SK-N-SH (cell line): ENCODE data around the gene EXOC6B.

Experiments used
- CHD2 ChIP-seq: fragments of 150-350 bp; IDR thresholded peaks from 2 replicates; pipeline ENCODE4 v1.6.1; 2018; ENCODE audit warnings: low read length; ENCODE audit not compliant: partially characterized antibody
- EP300 ChIP-seq, 2 experiments: IDR thresholded peaks; 2 replicates each; pipeline versions ENCODE4 v1.4.0 to v1.6.1; 2012; ENCODE audit warnings: borderline replicate concordance in 1 of 2, low read depth in 1 of 2, low read length in 1 of 2
- GATA2 ChIP-seq: sonication (generic); formaldehyde crosslinking; IDR thresholded peaks from 2 replicates; pipeline ENCODE4 v1.5.0; 2020; ENCODE audit warnings: mild to moderate bottlenecking, missing genetic modification reagents
- NFIC ChIP-seq: IDR thresholded peaks from 2 replicates; pipeline ENCODE4 v1.4.0; 2012; ENCODE audit warnings: borderline replicate concordance
- RCOR1 ChIP-seq: fragments of 150-350 bp; IDR thresholded peaks from 2 replicates; pipeline ENCODE4 v1.6.1; 2017; ENCODE audit warnings: antibody characterized with exemption, low read length
- RFX5 ChIP-seq: IDR thresholded peaks from 2 replicates; pipeline ENCODE4 v1.6.1; 2012; ENCODE audit warnings: mild to moderate bottlenecking, improper control_type of control experiment, low read length
- TEAD4 ChIP-seq: IDR thresholded peaks from 2 replicates; pipeline ENCODE4 v1.4.0; 2012; ENCODE audit warnings: mild to moderate bottlenecking, borderline replicate concordance; ENCODE audit not compliant: insufficient read depth
- YY1 ChIP-seq: IDR thresholded peaks from 2 replicates; pipeline ENCODE4 v1.4.0; 2012; ENCODE audit warnings: low read depth, mild to moderate bottlenecking
- TF ChIP-seq, protein P1 (sequence below): fragments of 200-600 bp; sonication (generic); IDR thresholded peaks from 2 replicates; pipeline ENCODE4 v1.6.1; 2017; ENCODE audit warnings: antibody characterized with exemption, mild to moderate bottlenecking, moderate library complexity
- TF ChIP-seq, protein P2 (sequence below): IDR thresholded peaks from 2 replicates; pipeline ENCODE4 v1.6.1; 2012; ENCODE audit warnings: mild to moderate bottlenecking, low read depth, low read length, moderate library complexity

DNA sequence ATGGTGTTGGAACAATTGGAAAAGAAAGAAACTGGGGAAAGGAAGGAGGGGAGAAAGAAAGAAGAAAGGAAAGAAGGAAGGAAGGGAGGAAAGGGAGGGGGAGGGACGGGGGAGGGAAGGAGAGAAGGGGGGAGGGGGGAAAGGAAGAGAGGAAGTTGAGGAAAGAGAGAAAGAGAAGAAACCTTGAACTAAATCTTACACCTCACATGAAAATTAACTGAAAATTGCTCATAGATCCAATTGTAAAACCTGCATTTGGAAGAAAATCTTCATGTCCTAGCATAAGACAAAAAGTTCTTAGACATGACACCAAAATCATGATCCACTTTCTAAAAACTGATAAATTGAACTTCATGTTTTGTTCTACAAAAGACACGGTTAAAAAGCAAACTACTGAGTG is 163.8 kb downstream of the EXOC6B start:
- TF ChIP-seq, protein P1, sequence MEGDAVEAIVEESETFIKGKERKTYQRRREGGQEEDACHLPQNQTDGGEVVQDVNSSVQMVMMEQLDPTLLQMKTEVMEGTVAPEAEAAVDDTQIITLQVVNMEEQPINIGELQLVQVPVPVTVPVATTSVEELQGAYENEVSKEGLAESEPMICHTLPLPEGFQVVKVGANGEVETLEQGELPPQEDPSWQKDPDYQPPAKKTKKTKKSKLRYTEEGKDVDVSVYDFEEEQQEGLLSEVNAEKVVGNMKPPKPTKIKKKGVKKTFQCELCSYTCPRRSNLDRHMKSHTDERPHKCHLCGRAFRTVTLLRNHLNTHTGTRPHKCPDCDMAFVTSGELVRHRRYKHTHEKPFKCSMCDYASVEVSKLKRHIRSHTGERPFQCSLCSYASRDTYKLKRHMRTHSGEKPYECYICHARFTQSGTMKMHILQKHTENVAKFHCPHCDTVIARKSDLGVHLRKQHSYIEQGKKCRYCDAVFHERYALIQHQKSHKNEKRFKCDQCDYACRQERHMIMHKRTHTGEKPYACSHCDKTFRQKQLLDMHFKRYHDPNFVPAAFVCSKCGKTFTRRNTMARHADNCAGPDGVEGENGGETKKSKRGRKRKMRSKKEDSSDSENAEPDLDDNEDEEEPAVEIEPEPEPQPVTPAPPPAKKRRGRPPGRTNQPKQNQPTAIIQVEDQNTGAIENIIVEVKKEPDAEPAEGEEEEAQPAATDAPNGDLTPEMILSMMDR = no peak
- TF ChIP-seq TEAD4 = no peak
- TF ChIP-seq YY1 = no peak
- TF ChIP-seq EP300 (IDR thresholded peaks at IDR 0.05; ENCODE audit: borderline replicate concordance in 1 of 2, low read depth in 1 of 2, low read length in 1 of 2) = no peak
- no peak for TF ChIP-seq NFIC
- TF ChIP-seq RFX5 = no peak
- no peak for TF ChIP-seq GATA2 (CRISPR knock-in tag)
- TF ChIP-seq RCOR1 = no peak
- no peak for TF ChIP-seq CHD2
- TF ChIP-seq, protein P2, sequence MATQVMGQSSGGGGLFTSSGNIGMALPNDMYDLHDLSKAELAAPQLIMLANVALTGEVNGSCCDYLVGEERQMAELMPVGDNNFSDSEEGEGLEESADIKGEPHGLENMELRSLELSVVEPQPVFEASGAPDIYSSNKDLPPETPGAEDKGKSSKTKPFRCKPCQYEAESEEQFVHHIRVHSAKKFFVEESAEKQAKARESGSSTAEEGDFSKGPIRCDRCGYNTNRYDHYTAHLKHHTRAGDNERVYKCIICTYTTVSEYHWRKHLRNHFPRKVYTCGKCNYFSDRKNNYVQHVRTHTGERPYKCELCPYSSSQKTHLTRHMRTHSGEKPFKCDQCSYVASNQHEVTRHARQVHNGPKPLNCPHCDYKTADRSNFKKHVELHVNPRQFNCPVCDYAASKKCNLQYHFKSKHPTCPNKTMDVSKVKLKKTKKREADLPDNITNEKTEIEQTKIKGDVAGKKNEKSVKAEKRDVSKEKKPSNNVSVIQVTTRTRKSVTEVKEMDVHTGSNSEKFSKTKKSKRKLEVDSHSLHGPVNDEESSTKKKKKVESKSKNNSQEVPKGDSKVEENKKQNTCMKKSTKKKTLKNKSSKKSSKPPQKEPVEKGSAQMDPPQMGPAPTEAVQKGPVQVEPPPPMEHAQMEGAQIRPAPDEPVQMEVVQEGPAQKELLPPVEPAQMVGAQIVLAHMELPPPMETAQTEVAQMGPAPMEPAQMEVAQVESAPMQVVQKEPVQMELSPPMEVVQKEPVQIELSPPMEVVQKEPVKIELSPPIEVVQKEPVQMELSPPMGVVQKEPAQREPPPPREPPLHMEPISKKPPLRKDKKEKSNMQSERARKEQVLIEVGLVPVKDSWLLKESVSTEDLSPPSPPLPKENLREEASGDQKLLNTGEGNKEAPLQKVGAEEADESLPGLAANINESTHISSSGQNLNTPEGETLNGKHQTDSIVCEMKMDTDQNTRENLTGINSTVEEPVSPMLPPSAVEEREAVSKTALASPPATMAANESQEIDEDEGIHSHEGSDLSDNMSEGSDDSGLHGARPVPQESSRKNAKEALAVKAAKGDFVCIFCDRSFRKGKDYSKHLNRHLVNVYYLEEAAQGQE = no peak
